Astrocyte (in vitro differentiated cells and primary cell): ENCODE measurements around the gene AMPD1. TPM values are rescaled to one million over a fixed set of nuclear protein-coding genes. Genes with fewer than 3 reads are reported as not detected.

Experiments
- DNase-seq: peaks from one replicate; pipeline ENCODE4 v3.0.0-alpha.2; 2010; ENCODE audit warnings: low read depth
- FAIRE-seq: peaks from 2 replicates; lab custom pipeline; 2011; peaks lifted over from hg19 to GRCh38; lab: Jason Lieb, UNC
- H2AFZ ChIP-seq: 2 replicates; pipeline ENCODE4 v1.6.0; 2012; ENCODE audit warnings: low read depth, low read length, inconsistent platforms
- H3K27ac ChIP-seq: 2 replicates; pipeline ENCODE4 v1.5.1; 2011; ENCODE audit warnings: low read depth, low read length, inconsistent platforms
- H3K27me3 ChIP-seq: 2 replicates; pipeline ENCODE4 v1.6.0; 2011; ENCODE audit warnings: low read length, inconsistent platforms; ENCODE audit not compliant: insufficient read depth
- H3K36me3 ChIP-seq: 2 replicates; pipeline ENCODE4 v1.5.1; 2011; ENCODE audit warnings: low read length, inconsistent platforms; ENCODE audit not compliant: insufficient read depth
- H3K4me1 ChIP-seq: 2 replicates; pipeline ENCODE4 v1.5.1; 2011; ENCODE audit warnings: low read length, inconsistent platforms; ENCODE audit not compliant: insufficient read depth
- H3K4me2 ChIP-seq: 2 replicates; pipeline ENCODE4 v1.6.0; 2012; ENCODE audit warnings: low read length, inconsistent platforms
- H3K4me3 ChIP-seq: 2 replicates; pipeline ENCODE4 v1.5.1; 2011; ENCODE audit warnings: low read depth, mild to moderate bottlenecking, low read length, inconsistent platforms; ENCODE audit not compliant: insufficient read depth
- H3K79me2 ChIP-seq: 2 replicates; pipeline ENCODE4 v1.6.0; 2012; ENCODE audit warnings: mild to moderate bottlenecking, low read length, inconsistent platforms; ENCODE audit not compliant: insufficient read depth
- H3K9ac ChIP-seq: 2 replicates; pipeline ENCODE4 v1.6.0; 2012; ENCODE audit warnings: mild to moderate bottlenecking, low read length, inconsistent platforms
- H3K9me3 ChIP-seq: 2 replicates; pipeline ENCODE4 v1.5.1; 2012; ENCODE audit warnings: low read depth, mild to moderate bottlenecking, low read length, inconsistent platforms; ENCODE audit not compliant: insufficient read depth
- H4K20me1 ChIP-seq: 2 replicates; pipeline ENCODE4 v1.6.0; 2012; ENCODE audit warnings: low read length, inconsistent platforms; ENCODE audit not compliant: insufficient read depth
- H3K27ac Mint-ChIP-seq: one replicate; pipeline ENCODE4 v1.8.0; 2021; ENCODE audit warnings: mild to moderate bottlenecking, mixed read lengths; ENCODE audit not compliant: unreplicated experiment
- H3K27me3 Mint-ChIP-seq: one replicate; pipeline ENCODE4 v1.8.0; 2021; ENCODE audit warnings: low read depth, mixed read lengths; ENCODE audit not compliant: unreplicated experiment
- H3K36me3 Mint-ChIP-seq: one replicate; pipeline ENCODE4 v1.8.0; 2021; ENCODE audit warnings: low read depth, mixed read lengths; ENCODE audit not compliant: unreplicated experiment
- H3K4me1 Mint-ChIP-seq: one replicate; pipeline ENCODE4 v1.8.0; 2021; ENCODE audit warnings: low read depth, mixed read lengths; ENCODE audit not compliant: unreplicated experiment
- H3K4me3 Mint-ChIP-seq: one replicate; pipeline ENCODE4 v1.8.0; 2021; ENCODE audit warnings: mild to moderate bottlenecking, moderate library complexity, mixed read lengths; ENCODE audit not compliant: unreplicated experiment
- H3K9me3 Mint-ChIP-seq: one replicate; pipeline ENCODE4 v1.8.0; 2021; ENCODE audit warnings: mild to moderate bottlenecking, mixed read lengths; ENCODE audit not compliant: unreplicated experiment
- EZH2 ChIP-seq: IDR thresholded peaks from 2 replicates; pipeline ENCODE4 v1.6.1; 2012; ENCODE audit warnings: mild to moderate bottlenecking, low read length, inconsistent platforms; ENCODE audit not compliant: insufficient read depth
- total RNA-seq: library from RNA; stranded (reverse); gene quantifications from 2 replicates; pipeline ENCODE4 v1.2.1, GENCODE V29; 2021
- TF ChIP-seq, protein P1 (sequence below): IDR thresholded peaks from 2 replicates; pipeline ENCODE4 v1.5.1; 2011; ENCODE audit warnings: low read depth, mild to moderate bottlenecking, inconsistent platforms, low read length, moderate library complexity; ENCODE audit not compliant: insufficient read depth

The AMPD1 gene
- total RNA-seq, 1 donor from 2014 or later: not detected

DNA sequence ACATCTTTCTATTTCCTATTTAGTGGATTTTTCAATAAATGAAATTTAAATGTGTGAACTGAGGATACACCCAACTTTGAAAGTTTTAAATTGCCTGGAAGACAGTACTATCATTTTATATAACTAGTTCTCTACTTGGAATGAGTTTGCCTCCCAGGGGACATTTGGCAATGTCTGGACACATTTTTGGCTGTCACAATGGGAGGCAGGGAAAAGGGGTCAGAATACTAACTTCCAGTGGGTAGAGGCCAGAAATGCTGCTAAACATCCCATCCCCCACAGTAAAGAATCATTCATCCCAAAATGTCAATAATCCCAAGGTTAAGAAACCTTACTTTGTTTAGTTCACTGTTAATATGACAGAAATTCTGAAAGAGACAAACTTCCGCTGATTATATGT, 34.4 kb upstream of the AMPD1 start:
- H3K4me3 Mint-ChIP-seq: no peak overlapping the region
- Histone ChIP-seq H3K79me2 (peaks cover 68% of the 10 kb centered on the region), H3K9ac (no peak overlapping the region), H3K27me3 (no peaks in the 10 kb centered on the region), H3K27ac (no peak overlapping the region), H3K9me3 (no peaks in the 10 kb centered on the region), H3K4me2 (no peak overlapping the region), H3K4me3 (no peak overlapping the region), H2AFZ (no peak overlapping the region), H3K36me3 (peaks cover 77% of the 10 kb centered on the region), H4K20me1 (peaks cover 37% of the 10 kb centered on the region), H3K4me1 (no peaks in the 10 kb centered on the region)
- DNase-seq (no peak), FAIRE-seq (no peak)
- no peak overlapping the region for H3K27ac Mint-ChIP-seq
- peaks cover 16% of the 10 kb centered on the region for H3K36me3 Mint-ChIP-seq
- TF ChIP-seq, protein P1, sequence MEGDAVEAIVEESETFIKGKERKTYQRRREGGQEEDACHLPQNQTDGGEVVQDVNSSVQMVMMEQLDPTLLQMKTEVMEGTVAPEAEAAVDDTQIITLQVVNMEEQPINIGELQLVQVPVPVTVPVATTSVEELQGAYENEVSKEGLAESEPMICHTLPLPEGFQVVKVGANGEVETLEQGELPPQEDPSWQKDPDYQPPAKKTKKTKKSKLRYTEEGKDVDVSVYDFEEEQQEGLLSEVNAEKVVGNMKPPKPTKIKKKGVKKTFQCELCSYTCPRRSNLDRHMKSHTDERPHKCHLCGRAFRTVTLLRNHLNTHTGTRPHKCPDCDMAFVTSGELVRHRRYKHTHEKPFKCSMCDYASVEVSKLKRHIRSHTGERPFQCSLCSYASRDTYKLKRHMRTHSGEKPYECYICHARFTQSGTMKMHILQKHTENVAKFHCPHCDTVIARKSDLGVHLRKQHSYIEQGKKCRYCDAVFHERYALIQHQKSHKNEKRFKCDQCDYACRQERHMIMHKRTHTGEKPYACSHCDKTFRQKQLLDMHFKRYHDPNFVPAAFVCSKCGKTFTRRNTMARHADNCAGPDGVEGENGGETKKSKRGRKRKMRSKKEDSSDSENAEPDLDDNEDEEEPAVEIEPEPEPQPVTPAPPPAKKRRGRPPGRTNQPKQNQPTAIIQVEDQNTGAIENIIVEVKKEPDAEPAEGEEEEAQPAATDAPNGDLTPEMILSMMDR: no peak
- TF ChIP-seq EZH2: no peak
- H3K9me3 Mint-ChIP-seq: no peaks in the 10 kb centered on the region
- no peaks in the 10 kb centered on the region for H3K27me3 Mint-ChIP-seq
- peaks cover 4% of the 10 kb centered on the region for H3K4me1 Mint-ChIP-seq

DNA sequence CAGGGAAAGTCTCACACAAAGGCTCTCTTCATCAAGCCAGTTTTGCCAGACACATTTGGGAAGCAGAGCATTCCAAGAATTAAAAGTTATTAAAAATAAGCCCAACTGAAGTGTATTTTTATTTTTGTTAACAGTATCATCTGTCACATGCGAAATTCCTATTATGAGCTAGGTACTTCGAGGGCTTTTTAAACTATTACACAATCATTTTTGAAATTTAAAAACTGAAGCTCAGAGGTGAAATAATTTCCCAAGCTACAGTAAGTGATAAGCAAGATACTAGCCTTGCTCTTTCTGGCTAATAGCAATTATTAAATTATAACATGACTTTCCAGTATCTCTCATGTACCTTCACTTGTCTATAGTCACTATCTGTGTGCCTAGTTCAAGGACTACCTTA, 33.2 kb upstream of the AMPD1 start:
- no peak overlapping the region for H3K4me2 ChIP-seq
- peaks cover 10% of the 10 kb centered on the region for H3K4me1 Mint-ChIP-seq
- H3K9me3 ChIP-seq: no peaks in the 10 kb centered on the region
- H3K36me3 ChIP-seq: peaks cover 72% of the 10 kb centered on the region
- FAIRE-seq: no peak
- H4K20me1 ChIP-seq: peaks cover 35% of the 10 kb centered on the region
- TF ChIP-seq EZH2: no peak
- no peak overlapping the region for H3K27ac Mint-ChIP-seq
- no peak overlapping the region for H2AFZ ChIP-seq
- H3K27me3 ChIP-seq: no peaks in the 10 kb centered on the region
- H3K9me3 Mint-ChIP-seq: no peaks in the 10 kb centered on the region
- peaks cover 13% of the 10 kb centered on the region for H3K36me3 Mint-ChIP-seq
- H3K27me3 Mint-ChIP-seq: no peaks in the 10 kb centered on the region
- no peak overlapping the region for H3K27ac ChIP-seq
- peaks cover 66% of the 10 kb centered on the region for H3K79me2 ChIP-seq
- H3K4me1 ChIP-seq: no peaks in the 10 kb centered on the region
- H3K4me3 Mint-ChIP-seq: no peak overlapping the region
- H3K4me3 ChIP-seq: no peak overlapping the region
- DNase-seq: no peak
- H3K9ac ChIP-seq: no peak overlapping the region

DNA sequence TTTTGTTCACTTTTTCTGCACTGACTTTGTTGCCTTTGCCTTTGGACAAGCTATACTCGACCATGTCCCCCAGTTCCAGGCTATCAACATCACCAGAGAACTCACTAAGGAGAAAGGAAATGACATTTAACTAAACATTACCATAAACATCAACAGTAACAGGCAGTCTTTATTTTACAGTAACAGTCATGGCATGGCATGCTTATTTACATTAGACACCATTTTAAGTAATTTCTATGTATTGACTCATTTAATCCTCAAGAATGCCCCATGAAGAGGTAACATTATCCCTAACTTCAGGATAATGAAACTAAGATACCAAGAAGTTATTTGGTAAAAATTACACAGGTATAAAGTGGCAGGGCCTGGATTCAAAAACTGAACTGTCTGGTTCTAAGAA, 29.9 kb upstream of the AMPD1 start:
- Histone ChIP-seq H2AFZ (no peak overlapping the region), H3K9me3 (no peaks in the 10 kb centered on the region), H3K4me1 (no peaks in the 10 kb centered on the region), H3K27me3 (no peaks in the 10 kb centered on the region), H3K79me2 (peaks cover 42% of the 10 kb centered on the region), H3K4me3 (no peak overlapping the region), H3K36me3 (peaks cover 70% of the 10 kb centered on the region), H4K20me1 (peaks cover 19% of the 10 kb centered on the region), H3K27ac (no peak overlapping the region), H3K9ac (no peak overlapping the region), H3K4me2 (no peak overlapping the region)
- no peak for DNase-seq
- Mint-ChIP-seq H3K9me3 (no peaks in the 10 kb centered on the region), H3K27ac (no peak overlapping the region), H3K4me1 (peaks cover 11% of the 10 kb centered on the region), H3K4me3 (no peak overlapping the region), H3K36me3 (peaks cover 7% of the 10 kb centered on the region), H3K27me3 (no peaks in the 10 kb centered on the region)
- TF ChIP-seq, protein P1: no peak
- TF ChIP-seq EZH2: no peak
- no peak for FAIRE-seq
